Smooth muscle cell (in vitro differentiated cells): ENCODE results near the gene TCF4. TPM values are rescaled to one million over a fixed set of nuclear protein-coding genes. Genes with fewer than 3 reads are reported as not detected.

Source experiments
- DNase-seq: peaks from one replicate; lab custom pipeline; 2025; ENCODE audit not compliant: unreplicated experiment; lab: John Stamatoyannopoulos, UW
- H2AFZ ChIP-seq: fragments of 200-600 bp; sonication (generic); 2 replicates; pipeline ENCODE4 v1.6.0; 2016; ENCODE audit warnings: antibody characterized with exemption, low read depth, mild to moderate bottlenecking
- H3F3A ChIP-seq: fragments of 200-600 bp; sonication (generic); 2 replicates; pipeline ENCODE4 v1.6.0; 2017; ENCODE audit warnings: antibody characterized with exemption, low read depth
- H3K27ac ChIP-seq: fragments of 200-600 bp; sonication (generic); 2 replicates; pipeline ENCODE4 v1.5.1; 2016; ENCODE audit warnings: low read depth, mild to moderate bottlenecking
- H3K27me3 ChIP-seq: fragments of 200-600 bp; sonication (generic); 2 replicates; pipeline ENCODE4 v1.6.1; 2016; ENCODE audit warnings: low read depth, mild to moderate bottlenecking
- H3K36me3 ChIP-seq: fragments of 200-600 bp; sonication (generic); 2 replicates; pipeline ENCODE4 v1.5.1; 2016; ENCODE audit warnings: low read depth
- H3K4me1 ChIP-seq: fragments of 200-600 bp; sonication (generic); 2 replicates; pipeline ENCODE4 v1.5.1; 2016; ENCODE audit warnings: low read depth
- H3K4me2 ChIP-seq: fragments of 200-600 bp; sonication (generic); 2 replicates; pipeline ENCODE4 v1.6.0; 2016; ENCODE audit warnings: mild to moderate bottlenecking
- H3K4me3 ChIP-seq: fragments of 200-600 bp; sonication (generic); 2 replicates; pipeline ENCODE4 v1.5.1; 2016; ENCODE audit warnings: mild to moderate bottlenecking
- H3K79me2 ChIP-seq: fragments of 200-600 bp; sonication (generic); 2 replicates; pipeline ENCODE4 v1.6.0; 2016; ENCODE audit warnings: low read depth, mild to moderate bottlenecking
- H3K9ac ChIP-seq: fragments of 200-600 bp; sonication (generic); 2 replicates; pipeline ENCODE4 v1.6.0; 2016; ENCODE audit warnings: low read depth
- H3K9me3 ChIP-seq: fragments of 200-600 bp; sonication (generic); replicated peaks from 2 replicates; pipeline ENCODE4 v1.5.1; 2016; ENCODE audit warnings: low read depth
- H4K20me1 ChIP-seq: fragments of 200-600 bp; sonication (generic); 2 replicates; pipeline ENCODE4 v1.6.0; 2016; ENCODE audit warnings: low read depth
- WGBS: methylation state at CpG from one replicate; pipeline ENCODE4 v1.1.7; 2016; ENCODE audit warnings: low lambda C conversion rate; 5-methylcytosine and 5-hydroxymethylcytosine counted together
- microRNA-seq: library from miRNA; unstranded; fragments of <30 nt; microRNA quantifications from one replicate; pipeline ENCODE4, GENCODE V29; 2016; ENCODE audit warnings: borderline number of aligned reads
- polyA plus RNA-seq: library from polyadenylated mRNA; unstranded; fragments of >200 nt; fragmentation: Nextera tagmentation; extraction: Ambion mirVana; gene quantifications from 2 replicates; pipeline ENCODE4 v1.2.1, GENCODE V29; 2016
- small RNA-seq: library from RNA; depleted of rRNA; stranded (forward); fragments of <200 nt; gene quantifications from one replicate; pipeline ENCODE3, GENCODE V24; 2014
- total RNA-seq: library from RNA; depleted of rRNA; stranded (reverse); fragments of >200 nt; gene quantifications from 2 replicates; pipeline ENCODE4 v1.2.3, GENCODE V29; 2014
- TF ChIP-seq, protein P1 (sequence below): fragments of 200-600 bp; sonication (generic); IDR thresholded peaks from 2 replicates; pipeline ENCODE4 v1.5.1; 2017; ENCODE audit warnings: borderline replicate concordance, mild to moderate bottlenecking, antibody characterized with exemption; ENCODE audit not compliant: insufficient read depth, poor library complexity, severe bottlenecking

Gene TCF4
- total and polyA plus RNA-seq, 2 experiments from 2014 or later: 105 to 120 TPM

DNA sequence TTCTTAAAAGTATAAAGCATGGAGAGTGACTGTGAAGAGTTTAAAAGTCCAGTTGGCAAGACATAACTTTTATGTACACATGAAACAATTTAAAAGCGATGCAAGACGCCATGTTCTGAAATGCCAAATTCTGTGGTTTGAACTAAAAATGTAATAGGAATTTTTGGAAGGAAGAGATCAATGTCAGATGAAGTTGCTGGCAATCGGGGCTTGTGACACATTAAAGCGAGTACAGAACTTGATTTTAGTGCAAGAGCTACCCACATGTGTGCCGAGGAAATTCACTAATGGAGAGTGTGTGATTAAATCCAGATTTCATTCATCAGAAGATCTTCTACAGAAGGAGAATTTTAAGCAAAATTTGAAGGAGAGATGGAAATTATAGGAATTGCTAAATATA, 408.6 kb downstream of the TCF4 start:
- no peaks in the 10 kb centered on the region for H3K4me1 ChIP-seq
- H3K4me2 ChIP-seq: no peak overlapping the region
- no peaks in the 10 kb centered on the region for H3K9me3 ChIP-seq
- H4K20me1 ChIP-seq: no peaks in the 10 kb centered on the region
- H3K27ac ChIP-seq: no peak overlapping the region
- H2AFZ ChIP-seq: no peak overlapping the region
- TF ChIP-seq, protein P1, sequence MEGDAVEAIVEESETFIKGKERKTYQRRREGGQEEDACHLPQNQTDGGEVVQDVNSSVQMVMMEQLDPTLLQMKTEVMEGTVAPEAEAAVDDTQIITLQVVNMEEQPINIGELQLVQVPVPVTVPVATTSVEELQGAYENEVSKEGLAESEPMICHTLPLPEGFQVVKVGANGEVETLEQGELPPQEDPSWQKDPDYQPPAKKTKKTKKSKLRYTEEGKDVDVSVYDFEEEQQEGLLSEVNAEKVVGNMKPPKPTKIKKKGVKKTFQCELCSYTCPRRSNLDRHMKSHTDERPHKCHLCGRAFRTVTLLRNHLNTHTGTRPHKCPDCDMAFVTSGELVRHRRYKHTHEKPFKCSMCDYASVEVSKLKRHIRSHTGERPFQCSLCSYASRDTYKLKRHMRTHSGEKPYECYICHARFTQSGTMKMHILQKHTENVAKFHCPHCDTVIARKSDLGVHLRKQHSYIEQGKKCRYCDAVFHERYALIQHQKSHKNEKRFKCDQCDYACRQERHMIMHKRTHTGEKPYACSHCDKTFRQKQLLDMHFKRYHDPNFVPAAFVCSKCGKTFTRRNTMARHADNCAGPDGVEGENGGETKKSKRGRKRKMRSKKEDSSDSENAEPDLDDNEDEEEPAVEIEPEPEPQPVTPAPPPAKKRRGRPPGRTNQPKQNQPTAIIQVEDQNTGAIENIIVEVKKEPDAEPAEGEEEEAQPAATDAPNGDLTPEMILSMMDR: no peak
- no peaks in the 10 kb centered on the region for H3K79me2 ChIP-seq
- DNase-seq: no peak
- H3K27me3 ChIP-seq: no peaks in the 10 kb centered on the region
- no peak overlapping the region for H3K4me3 ChIP-seq
- H3K9ac ChIP-seq: no peak overlapping the region
- no peaks in the 10 kb centered on the region for H3F3A ChIP-seq
- WGBS: 93% methylated on average over 5 of the region's 5 CpGs
- peaks cover under 1% of the 10 kb centered on the region for H3K36me3 ChIP-seq

DNA sequence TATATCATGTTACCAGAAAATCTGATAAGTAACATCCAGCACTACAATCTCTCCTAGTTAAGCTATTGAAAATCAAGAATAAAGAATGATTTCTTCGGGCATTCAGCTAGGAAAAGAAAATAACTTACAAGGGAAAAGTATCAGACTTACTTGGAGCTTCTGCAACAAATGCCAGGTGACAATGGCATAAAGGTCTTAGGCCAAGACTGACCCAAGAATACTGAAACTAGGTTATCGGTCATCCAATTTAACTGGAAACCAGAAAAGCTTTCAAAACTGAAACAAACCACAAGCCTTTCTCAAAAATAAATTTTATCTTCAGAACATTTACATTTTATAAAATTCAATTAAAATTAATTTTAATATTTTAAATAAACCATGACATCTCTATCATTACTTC, 414.7 kb downstream of the TCF4 start:
- Histone ChIP-seq H3K79me2 (no peaks in the 10 kb centered on the region), H4K20me1 (no peaks in the 10 kb centered on the region), H2AFZ (no peak overlapping the region), H3K36me3 (peaks cover 5% of the 10 kb centered on the region), H3K9me3 (peaks cover 6% of the 10 kb centered on the region), H3K4me1 (no peaks in the 10 kb centered on the region), H3K27ac (no peak overlapping the region), H3K4me3 (no peak overlapping the region), H3K9ac (no peak overlapping the region), H3F3A (no peaks in the 10 kb centered on the region), H3K27me3 (no peaks in the 10 kb centered on the region), H3K4me2 (no peak overlapping the region)
- 86% methylated on average over 2 of the region's 2 CpGs for WGBS
- no peak for DNase-seq
- TF ChIP-seq, protein P1: no peak

Small RNA genes lying within 50 kb of the gene (microRNA-seq; reads per million reads assigned to microRNA genes)
- gene MIR4529: not detected

Small RNA genes lying within 50 kb of the gene (small RNA-seq; reads per million reads assigned to genes)
- gene MIR4529: not detected
